MM.1S (cell line): ENCODE measurements around the gene NDOR1.

Experiments
- CTCF ChIP-seq: fragments of 300-600 bp; sonication (generic); IDR thresholded peaks from 2 replicates; pipeline ENCODE4 v1.5.1; 2016; ENCODE audit warnings: antibody characterized with exemption, low read length, mixed read lengths
- EZH2 ChIP-seq: fragments of 300-600 bp; sonication (generic); optimal IDR thresholded peaks from 2 replicates; pipeline ENCODE3; 2017; ENCODE audit warnings: low read depth, mild to moderate bottlenecking, antibody characterized with exemption, low read length, mixed read lengths

GRCh38 chr9:137198051-137198901, 7.2 kb upstream of the NDOR1 start:
- TF ChIP-seq CTCF (no peak), EZH2 (no peak)
